A549 treated with AZD9567 at 1 μM for 4 hours (cell line): ENCODE data around the gene RAB40A. TPM values are rescaled to one million over a fixed set of nuclear protein-coding genes. Genes with fewer than 3 reads are reported as not detected.

Experiments used
- total RNA-seq: library from RNA; stranded (reverse); fragments of 200-300 nt; extraction: Qiagen RNA extraction; gene quantifications from 5 replicates; pipeline ENCODE4 v1.2.3, GENCODE V29; 2022; ENCODE audit not compliant: insufficient read depth

Gene RAB40A, protein sequence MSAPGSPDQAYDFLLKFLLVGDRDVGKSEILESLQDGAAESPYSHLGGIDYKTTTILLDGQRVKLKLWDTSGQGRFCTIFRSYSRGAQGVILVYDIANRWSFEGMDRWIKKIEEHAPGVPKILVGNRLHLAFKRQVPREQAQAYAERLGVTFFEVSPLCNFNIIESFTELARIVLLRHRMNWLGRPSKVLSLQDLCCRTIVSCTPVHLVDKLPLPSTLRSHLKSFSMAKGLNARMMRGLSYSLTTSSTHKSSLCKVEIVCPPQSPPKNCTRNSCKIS
- 0.06 TPM in 1 of 5 replicates, not detected in the others for total RNA-seq

DNA sequence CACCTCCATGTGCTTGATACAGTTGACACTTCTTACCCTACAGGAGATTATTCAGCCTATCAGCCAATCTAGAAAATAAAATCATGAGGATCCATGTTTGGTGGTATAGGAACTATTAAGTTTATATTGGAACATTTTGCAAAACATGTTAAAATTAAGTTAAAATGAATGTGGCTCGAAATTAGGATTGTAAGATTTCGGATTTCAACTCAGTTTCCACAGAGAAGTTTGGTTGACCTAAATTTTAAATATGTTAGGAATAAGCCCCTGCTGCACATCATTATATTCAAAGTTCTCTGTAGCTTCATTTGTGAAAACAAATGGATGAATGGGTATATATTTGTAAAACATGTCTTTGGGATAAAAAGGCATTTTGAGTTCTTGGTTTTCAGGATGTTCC lies at the start of gene RAB40A:
Gene RAB40A, minus strand, starts transcription at position 101 of the 400 bp plus-strand sequence. CDS start 18,733 bp downstream, outside the sequence.

Other genes with a start within 250 kb of the RAB40A start
- not detected in 5 replicates for gene TCEAL5, start 242.7 kb downstream of the RAB40A start, total RNA-seq
- 9.1 to 11.5 TPM (median 10.3 TPM) in 5 replicates for gene BEX2, start 208.5 kb downstream of the RAB40A start, total RNA-seq
- not detected in 5 replicates for gene TCEAL7, start 189.2 kb downstream of the RAB40A start, total RNA-seq
- 77.9 to 113 TPM (median 88.7 TPM) in 5 replicates for gene TCEAL9, start 163.0 kb downstream of the RAB40A start, total RNA-seq
- gene BEX3, start 143.0 kb downstream of the RAB40A start, total RNA-seq = 203 to 248 TPM (median 235 TPM) in 5 replicates
- 106 to 129 TPM (median 114 TPM) in 5 replicates for gene TCEAL4, start 66.0 kb upstream of the RAB40A start, total RNA-seq
- 8.3 to 16.4 TPM (median 14.5 TPM) in 5 replicates for gene TCEAL3, start 88.5 kb upstream of the RAB40A start, total RNA-seq
- 24.1 to 38.5 TPM (median 32.0 TPM) in 5 replicates for gene TCEAL1, start 109.5 kb upstream of the RAB40A start, total RNA-seq
- gene MORF4L2, start 167.2 kb upstream of the RAB40A start, total RNA-seq = 409 to 1,007 TPM (median 452 TPM) in 5 replicates
- 0.12 to 0.13 TPM in 2 of 5 replicates, not detected in the others for gene TMEM31, start 191.4 kb upstream of the RAB40A start, total RNA-seq